ENCODE data around the gene TTLL5. TPM values are rescaled to one million over a fixed set of nuclear protein-coding genes. Genes with fewer than 3 reads are reported as not detected.

The TTLL5 gene
- polyA plus RNA-seq, 1 of the 3 experiments (the other 2 are of a cell fraction), result 9.6 TPM

DNA sequence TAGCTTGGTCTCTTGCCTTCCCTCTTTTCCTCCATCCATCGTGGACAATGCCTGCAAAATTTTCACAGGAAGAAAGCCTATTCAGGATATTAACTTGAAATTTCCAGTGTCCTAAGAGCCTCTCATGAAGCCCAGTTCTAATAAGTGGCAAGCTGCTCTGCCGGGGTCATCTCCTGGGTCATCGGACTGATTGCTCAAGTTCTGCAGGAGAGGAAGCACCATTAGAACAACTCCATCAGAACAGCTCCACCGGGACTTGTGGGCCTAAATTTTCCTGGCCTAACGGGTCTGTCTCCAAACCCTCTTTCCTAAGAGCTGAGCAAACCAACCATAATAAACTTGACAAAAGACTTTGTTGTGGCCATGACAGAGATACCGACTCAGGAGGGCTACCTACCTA is 14.3 kb upstream of the TTLL5 start:
- TF ChIP-seq ELF1 (IDR thresholded peaks at IDR 0.05) (no peak), RXRA (IDR thresholded peaks at IDR 0.05; ENCODE audit: borderline replicate concordance, low read depth) (no peak), MXI1 (IDR thresholded peaks at IDR 0.05; ENCODE audit: low read depth, low read length) (no peak), SMC3 (IDR thresholded peaks at IDR 0.05; ENCODE audit: low read depth, low read length) (no peak), CHD2 (IDR thresholded peaks at IDR 0.05; ENCODE audit: low read length, partially characterized antibody) (no peak), PBX3 (IDR thresholded peaks at IDR 0.05) (no peak), NFIC (IDR thresholded peaks at IDR 0.05; ENCODE audit: borderline replicate concordance) (no peak)
- TF ChIP-seq, protein P1, sequence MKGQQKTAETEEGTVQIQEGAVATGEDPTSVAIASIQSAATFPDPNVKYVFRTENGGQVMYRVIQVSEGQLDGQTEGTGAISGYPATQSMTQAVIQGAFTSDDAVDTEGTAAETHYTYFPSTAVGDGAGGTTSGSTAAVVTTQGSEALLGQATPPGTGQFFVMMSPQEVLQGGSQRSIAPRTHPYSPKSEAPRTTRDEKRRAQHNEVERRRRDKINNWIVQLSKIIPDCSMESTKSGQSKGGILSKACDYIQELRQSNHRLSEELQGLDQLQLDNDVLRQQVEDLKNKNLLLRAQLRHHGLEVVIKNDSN (IDR thresholded peaks at IDR 0.05; ENCODE audit: borderline replicate concordance, low read depth), result no peak
- TF ChIP-seq, protein P2, sequence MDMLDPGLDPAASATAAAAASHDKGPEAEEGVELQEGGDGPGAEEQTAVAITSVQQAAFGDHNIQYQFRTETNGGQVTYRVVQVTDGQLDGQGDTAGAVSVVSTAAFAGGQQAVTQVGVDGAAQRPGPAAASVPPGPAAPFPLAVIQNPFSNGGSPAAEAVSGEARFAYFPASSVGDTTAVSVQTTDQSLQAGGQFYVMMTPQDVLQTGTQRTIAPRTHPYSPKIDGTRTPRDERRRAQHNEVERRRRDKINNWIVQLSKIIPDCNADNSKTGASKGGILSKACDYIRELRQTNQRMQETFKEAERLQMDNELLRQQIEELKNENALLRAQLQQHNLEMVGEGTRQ (IDR thresholded peaks at IDR 0.05; ENCODE audit: borderline replicate concordance, low read depth, low read length), result no peak
- TF ChIP-seq, protein P3, sequence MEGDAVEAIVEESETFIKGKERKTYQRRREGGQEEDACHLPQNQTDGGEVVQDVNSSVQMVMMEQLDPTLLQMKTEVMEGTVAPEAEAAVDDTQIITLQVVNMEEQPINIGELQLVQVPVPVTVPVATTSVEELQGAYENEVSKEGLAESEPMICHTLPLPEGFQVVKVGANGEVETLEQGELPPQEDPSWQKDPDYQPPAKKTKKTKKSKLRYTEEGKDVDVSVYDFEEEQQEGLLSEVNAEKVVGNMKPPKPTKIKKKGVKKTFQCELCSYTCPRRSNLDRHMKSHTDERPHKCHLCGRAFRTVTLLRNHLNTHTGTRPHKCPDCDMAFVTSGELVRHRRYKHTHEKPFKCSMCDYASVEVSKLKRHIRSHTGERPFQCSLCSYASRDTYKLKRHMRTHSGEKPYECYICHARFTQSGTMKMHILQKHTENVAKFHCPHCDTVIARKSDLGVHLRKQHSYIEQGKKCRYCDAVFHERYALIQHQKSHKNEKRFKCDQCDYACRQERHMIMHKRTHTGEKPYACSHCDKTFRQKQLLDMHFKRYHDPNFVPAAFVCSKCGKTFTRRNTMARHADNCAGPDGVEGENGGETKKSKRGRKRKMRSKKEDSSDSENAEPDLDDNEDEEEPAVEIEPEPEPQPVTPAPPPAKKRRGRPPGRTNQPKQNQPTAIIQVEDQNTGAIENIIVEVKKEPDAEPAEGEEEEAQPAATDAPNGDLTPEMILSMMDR (IDR thresholded peaks at IDR 0.05), result no peak
- no peaks in the 10 kb centered on the region for H3K4me1 ChIP-seq (ENCODE audit: control insufficient read depth in 1 of 2, insufficient read depth in 2 of 2, low read depth in 1 of 2, low read length in 1 of 2)
- H3K4me3 ChIP-seq (ENCODE audit: low read depth in 2 of 2, low read length in 1 of 2), result no peak overlapping the region
- no peaks in the 10 kb centered on the region for H3K9me2 ChIP-seq
- no peak overlapping the region for H2AFZ ChIP-seq (ENCODE audit: low read depth)
- peaks cover 4% of the 10 kb centered on the region; the same call in 1 of the 2 replicates for H4K20me1 ChIP-seq (ENCODE audit: insufficient read depth)
- H3K36me3 ChIP-seq (replicated peaks in 1 of 2; ENCODE audit: control insufficient read depth in 1 of 2, insufficient read depth in 2 of 2, low read length in 1 of 2), result peaks cover 17 to 25% of the 10 kb centered on the region in 2 experiments
- H3F3A ChIP-seq (replicated peaks; ENCODE audit: insufficient read depth), result peaks cover 6% of the 10 kb centered on the region
- ChIA-PET CTCF (interaction anchor here (0.9 to 4.0 kb wide), 5 partner anchors 9 to 86 kb away, joined by 3 to 38 read pairs (median 5); partner anchors contain the start of gene FLVCR2), POLR2A (no interaction called here)
- peak overlapping the region; percentile 20; the same call in 1 of the 2 replicates for H3K4me2 ChIP-seq
- no peak for DNase-seq
- WGBS (ENCODE audit: low lambda C conversion rate), result 79% methylated on average over 4 of the region's 6 CpGs
- H3K9ac ChIP-seq, result no peak overlapping the region
- H3K9me3 ChIP-seq, result no peaks in the 10 kb centered on the region
- no peaks in the 10 kb centered on the region for H3K27me3 ChIP-seq (ENCODE audit: insufficient read depth)
- no peaks in the 10 kb centered on the region for H3K79me2 ChIP-seq (ENCODE audit: insufficient read depth)
- H3K27ac ChIP-seq (ENCODE audit: low read depth in 2 of 2, low read length in 1 of 2), result no peak overlapping the region

DNA sequence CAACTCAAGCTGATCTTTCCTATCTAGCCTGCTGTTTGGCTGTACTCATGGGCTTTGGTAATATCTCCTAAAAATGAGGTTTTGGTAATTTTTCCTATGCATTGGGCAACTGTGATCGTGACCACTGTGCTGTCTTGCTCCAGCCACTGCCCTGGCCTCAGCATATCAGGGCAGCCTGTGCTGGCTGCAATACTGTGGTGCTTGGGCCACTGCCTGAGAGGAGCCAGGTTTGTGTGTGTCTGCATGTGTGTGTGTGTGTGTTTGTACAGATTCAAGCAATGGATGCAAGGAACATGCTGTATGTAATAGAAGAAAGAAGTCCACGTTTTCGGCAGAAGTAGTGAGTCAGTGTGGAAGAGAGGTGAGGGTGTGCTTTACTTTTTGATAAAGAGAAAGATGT is 13.4 kb upstream of the TTLL5 start:
- Histone ChIP-seq H3K27me3 (ENCODE audit: insufficient read depth) (no peaks in the 10 kb centered on the region), H3K9ac (no peak overlapping the region), H3K27ac (ENCODE audit: low read depth in 2 of 2, low read length in 1 of 2) (no peak overlapping the region)
- no peak for TF ChIP-seq MAX (IDR thresholded peaks at IDR 0.05; ENCODE audit: low read depth)
- TF ChIP-seq SIN3A (IDR thresholded peaks at IDR 0.05; ENCODE audit: borderline replicate concordance, low read depth, low read length), result no peak
- no peak for TF ChIP-seq MEF2A (IDR thresholded peaks at IDR 0.05; ENCODE audit: borderline replicate concordance, low read depth)
- TF ChIP-seq NRF1 (IDR thresholded peaks at IDR 0.05; ENCODE audit: low read depth, low read length), result no peak
- TF ChIP-seq ELF1 (IDR thresholded peaks at IDR 0.05), result no peak
- TF ChIP-seq, protein P1 (IDR thresholded peaks at IDR 0.05; ENCODE audit: borderline replicate concordance, low read depth), result no peak
- no peak for TF ChIP-seq EP300 (IDR thresholded peaks at IDR 0.05; ENCODE audit: borderline replicate concordance in 1 of 2, low read depth in 1 of 2, low read length in 1 of 2)
- TF ChIP-seq EZH2phosphoT487 (IDR thresholded peaks at IDR 0.05; ENCODE audit: borderline replicate concordance, low read depth), result no peak
- TF ChIP-seq, protein P3 (IDR thresholded peaks at IDR 0.05), result no peak
- TF ChIP-seq SMC3 (IDR thresholded peaks at IDR 0.05; ENCODE audit: low read depth, low read length), result no peak
- TF ChIP-seq NFIC (IDR thresholded peaks at IDR 0.05; ENCODE audit: borderline replicate concordance), result no peak
- no peak for TF ChIP-seq MXI1 (IDR thresholded peaks at IDR 0.05; ENCODE audit: low read depth, low read length)

More for the DNA sequence above, 13.4 kb upstream of the TTLL5 start:
- Histone ChIP-seq H3K36me3 (replicated peaks in 1 of 2; ENCODE audit: control insufficient read depth in 1 of 2, insufficient read depth in 2 of 2, low read length in 1 of 2) (peaks cover 23 to 28% of the 10 kb centered on the region in 2 experiments), H3K4me2 (no peak overlapping the region), H3F3A (replicated peaks; ENCODE audit: insufficient read depth) (peaks cover 6% of the 10 kb centered on the region), H2AFZ (ENCODE audit: low read depth) (no peak overlapping the region), H3K4me3 (ENCODE audit: low read depth in 2 of 2, low read length in 1 of 2) (no peak overlapping the region), H3K9me2 (no peaks in the 10 kb centered on the region), H3K9me3 (no peaks in the 10 kb centered on the region), H4K20me1 (ENCODE audit: insufficient read depth) (peaks cover 4% of the 10 kb centered on the region; the same call in 1 of the 2 replicates), H3K79me2 (ENCODE audit: insufficient read depth) (no peaks in the 10 kb centered on the region), H3K4me1 (ENCODE audit: control insufficient read depth in 1 of 2, insufficient read depth in 2 of 2, low read depth in 1 of 2, low read length in 1 of 2) (no peaks in the 10 kb centered on the region)
- CTCF ChIA-PET, result interaction anchor here (1.4 to 3.1 kb wide), 3 partner anchors 12 to 87 kb away, joined by 3 to 38 read pairs (median 5); partner anchors contain the start of gene FLVCR2
- POLR2A ChIA-PET, result no interaction called here
- no peak for DNase-seq
- WGBS (ENCODE audit: low lambda C conversion rate), result 79% methylated on average over 3 of the region's 3 CpGs

All from SK-N-SH (cell line).